ENCODE data around the gene TNFRSF8. TPM values are rescaled to one million over a fixed set of nuclear protein-coding genes. Genes with fewer than 3 reads are reported as not detected.

TNFRSF8 gene
- total and polyA plus RNA-seq, 2 experiments from 2014 or later, result not detected

DNA sequence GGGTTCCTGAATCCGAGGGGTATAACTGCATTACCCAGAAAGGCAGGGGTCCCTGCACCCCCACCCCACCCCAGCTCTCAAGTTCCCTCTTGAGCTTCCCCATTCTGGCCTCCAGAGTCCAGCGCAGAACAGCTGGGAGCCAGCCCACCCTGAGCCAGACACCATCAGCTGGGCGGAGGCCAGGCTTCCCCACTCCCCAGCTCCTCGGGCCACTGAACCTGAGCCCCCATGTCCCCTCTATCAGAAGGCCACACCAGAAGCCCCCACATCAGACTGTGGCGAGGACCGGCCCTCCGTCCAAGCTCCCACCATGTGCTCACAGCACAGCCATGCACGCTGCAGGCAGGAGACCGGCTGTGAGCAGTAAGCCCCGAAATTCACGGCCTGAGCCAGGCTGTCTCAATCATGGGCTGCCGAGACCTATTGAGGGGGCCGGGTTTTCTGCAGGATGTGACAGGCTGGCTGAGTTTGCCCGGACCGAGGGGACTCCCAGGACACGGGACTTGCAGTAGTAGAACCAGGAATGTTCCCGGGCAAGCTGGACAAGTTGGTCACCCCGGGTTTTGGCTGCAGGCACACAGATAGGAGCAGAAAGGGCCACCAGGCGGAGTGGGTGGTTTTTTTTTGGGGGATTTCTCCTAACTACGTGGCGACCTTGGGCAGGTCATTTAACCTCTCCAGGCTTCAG is 78.2 kb downstream of the TNFRSF8 start:
- Histone ChIP-seq H3K36me3 (replicated peaks; ENCODE audit: insufficient read depth, low read depth) (no peaks in the 10 kb centered on the region), H4K20me1 (ENCODE audit: insufficient read depth, poor library complexity, severe bottlenecking) (no peaks in the 10 kb centered on the region), H3K79me2 (no peaks in the 10 kb centered on the region), H3K27me3 (no peaks in the 10 kb centered on the region), H3K9me2 (replicated peaks; ENCODE audit: insufficient read depth) (no peaks in the 10 kb centered on the region), H3K27ac (no peak overlapping the region), H3K4me1 (ENCODE audit: insufficient read depth) (peaks cover 16% of the 10 kb centered on the region), H3K4me3 (no peak overlapping the region), H3K9me3 (ENCODE audit: low read depth) (no peaks in the 10 kb centered on the region), H3K4me2 (no peak overlapping the region), H2AFZ (no peak overlapping the region)
- WGBS (ENCODE audit: low lambda C conversion rate, missing lambda C conversion rate), result 79% methylated on average over 21 of the region's 21 CpGs
- no peak for TF ChIP-seq EZH2phosphoT487 (IDR thresholded peaks at IDR 0.05; ENCODE audit: low read depth, severe bottlenecking, unreplicated experiment)
- TF ChIP-seq, protein P1, sequence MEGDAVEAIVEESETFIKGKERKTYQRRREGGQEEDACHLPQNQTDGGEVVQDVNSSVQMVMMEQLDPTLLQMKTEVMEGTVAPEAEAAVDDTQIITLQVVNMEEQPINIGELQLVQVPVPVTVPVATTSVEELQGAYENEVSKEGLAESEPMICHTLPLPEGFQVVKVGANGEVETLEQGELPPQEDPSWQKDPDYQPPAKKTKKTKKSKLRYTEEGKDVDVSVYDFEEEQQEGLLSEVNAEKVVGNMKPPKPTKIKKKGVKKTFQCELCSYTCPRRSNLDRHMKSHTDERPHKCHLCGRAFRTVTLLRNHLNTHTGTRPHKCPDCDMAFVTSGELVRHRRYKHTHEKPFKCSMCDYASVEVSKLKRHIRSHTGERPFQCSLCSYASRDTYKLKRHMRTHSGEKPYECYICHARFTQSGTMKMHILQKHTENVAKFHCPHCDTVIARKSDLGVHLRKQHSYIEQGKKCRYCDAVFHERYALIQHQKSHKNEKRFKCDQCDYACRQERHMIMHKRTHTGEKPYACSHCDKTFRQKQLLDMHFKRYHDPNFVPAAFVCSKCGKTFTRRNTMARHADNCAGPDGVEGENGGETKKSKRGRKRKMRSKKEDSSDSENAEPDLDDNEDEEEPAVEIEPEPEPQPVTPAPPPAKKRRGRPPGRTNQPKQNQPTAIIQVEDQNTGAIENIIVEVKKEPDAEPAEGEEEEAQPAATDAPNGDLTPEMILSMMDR (IDR thresholded peaks at IDR 0.05; ENCODE audit: poor library complexity), result no peak
- no peak for TF ChIP-seq EZH2 (IDR thresholded peaks at IDR 0.05; ENCODE audit: borderline replicate concordance)
- DNase-seq (ENCODE audit: low spot score), result no peak

DNA sequence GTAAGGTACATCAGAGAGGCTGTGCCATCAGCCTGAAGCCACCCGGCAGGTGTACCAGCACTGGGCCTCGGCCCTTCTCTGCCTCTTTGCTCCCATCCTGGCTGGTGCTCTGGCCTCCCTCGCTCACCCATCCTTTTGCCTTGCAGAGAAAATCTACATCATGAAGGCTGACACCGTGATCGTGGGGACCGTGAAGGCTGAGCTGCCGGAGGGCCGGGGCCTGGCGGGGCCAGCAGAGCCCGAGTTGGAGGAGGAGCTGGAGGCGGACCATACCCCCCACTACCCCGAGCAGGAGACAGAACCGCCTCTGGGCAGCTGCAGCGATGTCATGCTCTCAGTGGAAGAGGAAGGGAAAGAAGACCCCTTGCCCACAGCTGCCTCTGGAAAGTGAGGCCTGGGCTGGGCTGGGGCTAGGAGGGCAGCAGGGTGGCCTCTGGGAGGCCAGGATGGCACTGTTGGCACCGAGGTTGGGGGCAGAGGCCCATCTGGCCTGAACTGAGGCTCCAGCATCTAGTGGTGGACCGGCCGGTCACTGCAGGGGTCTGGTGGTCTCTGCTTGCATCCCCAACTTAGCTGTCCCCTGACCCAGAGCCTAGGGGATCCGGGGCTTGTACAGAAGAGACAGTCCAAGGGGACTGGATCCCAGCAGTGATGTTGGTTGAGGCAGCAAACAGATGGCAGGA is 79.2 kb downstream of the TNFRSF8 start:
- Histone ChIP-seq H3K79me2 (no peaks in the 10 kb centered on the region), H2AFZ (no peak overlapping the region), H4K20me1 (ENCODE audit: insufficient read depth, poor library complexity, severe bottlenecking) (no peaks in the 10 kb centered on the region), H3K27ac (no peak overlapping the region), H3K9me3 (ENCODE audit: low read depth) (no peaks in the 10 kb centered on the region), H3K4me1 (ENCODE audit: insufficient read depth) (peaks cover 16% of the 10 kb centered on the region), H3K4me2 (no peak overlapping the region), H3K4me3 (no peak overlapping the region), H3K36me3 (replicated peaks; ENCODE audit: insufficient read depth, low read depth) (no peaks in the 10 kb centered on the region), H3K27me3 (no peaks in the 10 kb centered on the region), H3K9me2 (replicated peaks; ENCODE audit: insufficient read depth) (no peaks in the 10 kb centered on the region)
- no peak for TF ChIP-seq EZH2 (IDR thresholded peaks at IDR 0.05; ENCODE audit: borderline replicate concordance)
- no peak for TF ChIP-seq EZH2phosphoT487 (IDR thresholded peaks at IDR 0.05; ENCODE audit: low read depth, severe bottlenecking, unreplicated experiment)
- TF ChIP-seq, protein P1 (IDR thresholded peaks at IDR 0.05; ENCODE audit: poor library complexity), result no peak
- DNase-seq (ENCODE audit: low spot score), result no peak
- WGBS (ENCODE audit: low lambda C conversion rate, missing lambda C conversion rate), result 76% methylated on average over 18 of the region's 18 CpGs

DNA sequence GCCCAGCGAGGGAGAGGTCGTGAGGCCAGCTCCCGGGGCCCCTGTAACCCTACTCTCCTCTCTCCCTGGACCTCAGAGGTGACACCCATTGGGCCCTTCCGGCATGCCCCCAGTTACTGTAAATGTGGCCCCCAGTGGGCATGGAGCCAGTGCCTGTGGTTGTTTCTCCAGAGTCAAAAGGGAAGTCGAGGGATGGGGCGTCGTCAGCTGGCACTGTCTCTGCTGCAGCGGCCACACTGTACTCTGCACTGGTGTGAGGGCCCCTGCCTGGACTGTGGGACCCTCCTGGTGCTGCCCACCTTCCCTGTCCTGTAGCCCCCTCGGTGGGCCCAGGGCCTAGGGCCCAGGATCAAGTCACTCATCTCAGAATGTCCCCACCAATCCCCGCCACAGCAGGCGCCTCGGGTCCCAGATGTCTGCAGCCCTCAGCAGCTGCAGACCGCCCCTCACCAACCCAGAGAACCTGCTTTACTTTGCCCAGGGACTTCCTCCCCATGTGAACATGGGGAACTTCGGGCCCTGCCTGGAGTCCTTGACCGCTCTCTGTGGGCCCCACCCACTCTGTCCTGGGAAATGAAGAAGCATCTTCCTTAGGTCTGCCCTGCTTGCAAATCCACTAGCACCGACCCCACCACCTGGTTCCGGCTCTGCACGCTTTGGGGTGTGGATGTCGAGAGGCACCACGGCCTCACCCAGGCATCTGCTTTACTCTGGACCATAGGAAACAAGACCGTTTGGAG is 80.0 kb downstream of the TNFRSF8 start:
- Histone ChIP-seq H4K20me1 (ENCODE audit: insufficient read depth, poor library complexity, severe bottlenecking) (no peaks in the 10 kb centered on the region), H3K4me2 (no peak overlapping the region), H3K36me3 (replicated peaks; ENCODE audit: insufficient read depth, low read depth) (no peaks in the 10 kb centered on the region), H3K27me3 (no peaks in the 10 kb centered on the region), H3K9me2 (replicated peaks; ENCODE audit: insufficient read depth) (no peaks in the 10 kb centered on the region), H2AFZ (no peak overlapping the region), H3K9me3 (ENCODE audit: low read depth) (no peaks in the 10 kb centered on the region), H3K4me3 (no peak overlapping the region), H3K79me2 (no peaks in the 10 kb centered on the region), H3K4me1 (ENCODE audit: insufficient read depth) (peaks cover 19% of the 10 kb centered on the region), H3K27ac (peak overlapping the region; percentile 88)
- TF ChIP-seq EZH2 (IDR thresholded peaks at IDR 0.05; ENCODE audit: borderline replicate concordance) (no peak), EZH2phosphoT487 (IDR thresholded peaks at IDR 0.05; ENCODE audit: low read depth, severe bottlenecking, unreplicated experiment) (no peak)
- TF ChIP-seq, protein P1 (IDR thresholded peaks at IDR 0.05; ENCODE audit: poor library complexity), result no peak
- 96% methylated on average over 21 of the region's 21 CpGs for WGBS (ENCODE audit: low lambda C conversion rate, missing lambda C conversion rate)
- no peak for DNase-seq (ENCODE audit: low spot score)

Measured in hepatocyte (in vitro differentiated cells).